NOMO-1 treated with dmso at 0.1 percent for 144 hours (cell line): ENCODE data around the gene PITPNB.

ENCODE experiments used
- DNase-seq: peaks from one replicate; lab custom pipeline; 2025; ENCODE audit not compliant: unreplicated experiment; lab: John Stamatoyannopoulos, UW

Gene PITPNB

DNA sequence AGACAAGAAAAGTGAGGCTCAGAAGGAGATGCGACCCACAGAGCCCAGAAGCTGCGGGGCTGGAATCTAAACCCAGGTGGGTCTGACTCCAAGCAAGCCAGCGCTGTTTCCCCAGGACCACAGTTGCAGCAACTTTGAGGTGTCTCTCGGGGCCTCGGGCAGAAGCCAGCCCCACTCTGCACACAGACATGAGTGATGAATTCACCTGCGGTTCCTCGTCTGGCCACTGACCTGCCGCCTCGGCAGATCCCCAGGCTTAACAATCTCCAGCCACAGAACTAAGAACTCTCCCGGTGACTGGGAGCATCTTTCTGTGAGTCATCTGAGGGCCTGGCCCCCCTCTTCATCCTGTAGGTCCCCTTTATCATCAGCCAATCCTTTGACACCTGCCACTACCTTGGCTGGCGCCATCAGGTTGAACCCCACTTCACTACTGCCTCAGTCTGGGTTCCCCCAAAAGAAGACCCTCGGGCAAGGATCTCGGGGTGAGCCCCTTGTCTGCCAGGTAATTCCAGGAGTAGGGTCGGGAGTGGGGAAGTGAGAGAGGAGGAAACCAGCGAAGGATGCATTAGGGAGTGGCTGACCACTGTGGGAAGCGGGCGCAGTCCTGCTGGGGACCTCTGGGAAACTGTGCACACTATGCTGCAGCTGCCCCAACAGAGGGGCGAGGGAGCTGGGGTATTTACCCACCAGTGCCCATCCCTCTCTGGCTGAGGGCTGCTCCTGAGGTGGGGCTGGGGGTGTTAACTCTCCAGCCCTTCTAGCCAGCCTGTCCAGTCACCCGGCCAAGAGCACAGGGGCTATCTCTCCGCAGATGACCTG is 84.5 kb downstream of the PITPNB start:
- no peak for DNase-seq

DNA sequence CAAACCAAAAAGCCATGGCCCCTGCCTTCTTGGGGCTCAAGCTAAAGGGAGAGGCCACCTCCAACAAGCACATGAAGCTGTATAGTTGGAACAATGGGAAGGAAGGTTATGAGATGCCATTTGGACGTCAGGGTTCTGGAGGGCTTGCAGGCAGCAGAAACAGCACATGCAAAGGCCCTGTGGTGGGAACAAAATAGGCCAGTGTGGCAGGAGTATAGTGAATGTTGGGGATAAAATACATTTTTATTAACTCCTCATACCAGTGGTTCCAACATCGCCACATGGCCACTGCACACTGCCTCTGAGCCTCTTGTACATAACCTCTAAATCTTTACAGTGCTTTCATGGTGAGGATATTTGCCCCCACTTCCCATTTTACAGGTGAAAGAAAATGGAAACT is 85.3 kb downstream of the PITPNB start:
- no peak for DNase-seq

GRCh38 chr22:27832606-27833005 is 86.5 kb downstream of the PITPNB start:
- no peak for DNase-seq

- DNase-seq: no peak
These were observed 89.4 kb downstream of the PITPNB start for GRCh38 chr22:27829620-27830019.

GRCh38 chr22:27827604-27828587 is 91.2 kb downstream of the PITPNB start:
- DNase-seq: no peak

- no peak for DNase-seq
These were observed 93.9 kb downstream of the PITPNB start for GRCh38 chr22:27825174-27825573.

GRCh38 chr22:27823221-27823620 is 95.8 kb downstream of the PITPNB start:
- DNase-seq: no peak

DNA sequence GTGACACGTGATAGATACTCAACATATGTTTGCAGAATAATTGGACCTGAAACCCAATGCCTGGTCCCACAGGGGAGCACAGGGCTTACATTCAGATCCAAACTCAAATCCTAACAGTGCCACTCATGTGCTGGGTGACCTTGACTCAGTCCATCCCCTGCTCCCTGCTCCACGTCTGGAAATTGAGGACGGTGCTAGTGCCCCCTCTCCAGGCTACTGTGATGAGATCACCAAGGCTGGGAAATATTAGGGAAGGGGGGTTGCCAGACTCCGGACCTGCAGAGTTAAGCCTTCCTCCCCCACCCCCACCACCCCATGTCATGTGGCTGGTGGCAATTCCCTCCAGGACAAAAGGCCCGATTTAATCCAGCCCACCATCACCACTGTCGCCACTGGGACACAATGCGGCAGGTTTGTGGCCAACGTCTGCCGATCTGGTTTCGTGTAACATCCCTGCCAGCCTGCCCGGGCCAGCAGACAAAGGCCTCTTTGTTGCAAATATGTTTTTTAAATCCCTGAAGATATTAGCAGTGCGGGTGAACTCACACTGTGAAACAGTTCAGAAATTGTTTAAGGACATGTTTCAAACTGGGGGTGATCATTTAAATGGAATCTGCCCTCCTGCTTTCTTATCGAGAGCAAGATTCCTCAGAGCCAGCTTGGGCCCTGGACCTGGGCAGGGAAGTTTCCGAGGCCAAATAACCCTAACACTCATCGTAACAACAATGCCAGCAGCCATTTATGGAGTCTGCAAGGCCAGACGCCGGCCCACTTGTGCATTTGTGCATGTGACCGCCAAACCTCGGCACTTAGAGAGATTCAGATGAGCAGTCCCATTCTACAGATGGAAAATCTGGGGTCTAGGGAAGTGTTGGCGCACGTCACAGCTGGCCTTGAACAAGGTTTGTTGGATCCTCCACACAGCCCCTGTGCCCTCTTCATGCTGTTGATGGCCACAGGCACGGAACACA is 97.9 kb downstream of the PITPNB start:
- no peak for DNase-seq

DNA sequence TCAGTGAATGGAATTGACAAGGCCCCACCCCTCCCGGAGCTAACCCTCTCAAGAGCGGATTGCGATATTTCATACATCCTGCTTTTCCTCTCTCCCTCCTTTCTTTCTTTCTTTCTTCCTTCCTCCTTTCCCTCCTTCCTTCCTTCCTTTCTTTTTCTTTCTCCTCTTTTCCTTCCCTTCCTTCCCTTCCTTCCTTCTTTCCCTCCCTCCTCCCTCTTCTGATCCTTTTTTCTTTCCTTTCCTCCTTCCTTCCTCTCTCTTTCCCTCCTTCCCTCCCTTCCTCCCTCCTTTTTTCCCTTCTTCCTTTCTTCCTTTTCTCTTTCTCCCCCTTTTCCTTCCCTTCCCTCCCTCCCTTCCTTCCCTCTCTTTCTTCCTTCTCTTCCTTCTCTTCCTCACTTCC is 102.5 kb downstream of the PITPNB start:
- no peak for DNase-seq

GRCh38 chr22:27815826-27816530 is 103.1 kb downstream of the PITPNB start:
- DNase-seq: no peak

DNA sequence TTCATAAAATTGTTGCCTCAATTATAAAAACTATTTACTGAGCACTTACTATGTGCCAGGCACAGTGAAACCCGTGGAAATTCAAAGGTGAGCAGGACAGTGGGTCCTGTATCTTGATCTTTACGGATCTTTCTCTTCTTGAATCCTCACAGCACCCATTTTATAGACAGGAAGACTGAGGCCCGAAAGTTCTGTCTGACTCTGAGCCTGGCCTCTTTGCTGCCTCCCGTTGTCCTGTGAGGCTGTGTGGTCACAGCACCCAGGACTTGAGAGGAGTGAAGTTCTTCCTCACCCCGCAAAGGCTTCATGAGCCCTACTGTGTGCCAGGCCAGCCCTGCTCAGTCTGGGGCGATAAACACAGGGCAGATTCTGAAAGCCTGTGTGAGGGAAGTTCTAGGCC is 104.1 kb downstream of the PITPNB start:
- no peak for DNase-seq

DNA sequence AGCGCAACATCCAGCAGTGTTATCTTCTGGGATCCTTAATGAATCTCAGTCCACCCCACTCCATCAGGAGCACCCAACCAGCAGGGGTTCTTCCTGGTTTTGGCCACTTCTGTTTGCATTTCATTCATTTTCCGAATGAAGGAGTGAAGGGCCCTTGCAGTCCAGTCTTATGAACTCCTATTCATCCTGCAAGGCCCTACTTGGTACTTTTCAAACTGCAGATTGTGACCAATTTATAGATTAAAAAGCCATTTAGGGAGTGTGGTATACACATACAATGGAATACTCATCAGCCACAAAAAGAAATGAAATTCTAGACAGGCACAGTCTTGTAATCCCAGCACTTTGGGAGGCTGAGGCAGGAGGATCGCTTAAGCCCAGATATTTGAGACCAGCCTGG is 107.3 kb downstream of the PITPNB start:
- DNase-seq: no peak

DNA sequence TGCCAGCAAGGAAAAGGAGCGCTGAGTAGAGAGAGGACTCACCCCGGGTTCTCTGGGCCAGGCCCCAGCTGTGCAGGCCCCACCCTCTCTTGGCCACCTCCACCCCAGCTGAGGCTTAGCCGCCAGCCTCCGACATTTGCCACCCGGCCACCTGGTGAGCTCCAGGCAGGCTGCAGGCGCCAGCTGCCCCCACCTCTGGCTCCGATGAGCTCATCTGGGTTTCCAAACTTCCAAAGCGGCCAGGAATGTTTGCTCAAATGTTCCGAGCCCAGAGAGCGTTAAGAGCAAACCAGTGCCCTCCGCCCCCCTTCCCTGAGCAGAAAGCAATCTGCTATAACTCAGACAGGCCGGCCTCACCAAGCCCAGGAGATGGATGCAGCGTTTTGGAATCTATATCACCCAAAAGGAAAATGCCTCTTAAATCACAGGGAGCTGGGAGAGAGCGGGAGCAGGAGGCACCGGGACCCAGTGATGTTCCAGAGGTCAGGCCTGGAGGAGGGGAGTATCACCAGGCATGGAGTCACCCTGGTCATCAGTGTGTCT is 108.4 kb downstream of the PITPNB start:
- DNase-seq: no peak

DNA sequence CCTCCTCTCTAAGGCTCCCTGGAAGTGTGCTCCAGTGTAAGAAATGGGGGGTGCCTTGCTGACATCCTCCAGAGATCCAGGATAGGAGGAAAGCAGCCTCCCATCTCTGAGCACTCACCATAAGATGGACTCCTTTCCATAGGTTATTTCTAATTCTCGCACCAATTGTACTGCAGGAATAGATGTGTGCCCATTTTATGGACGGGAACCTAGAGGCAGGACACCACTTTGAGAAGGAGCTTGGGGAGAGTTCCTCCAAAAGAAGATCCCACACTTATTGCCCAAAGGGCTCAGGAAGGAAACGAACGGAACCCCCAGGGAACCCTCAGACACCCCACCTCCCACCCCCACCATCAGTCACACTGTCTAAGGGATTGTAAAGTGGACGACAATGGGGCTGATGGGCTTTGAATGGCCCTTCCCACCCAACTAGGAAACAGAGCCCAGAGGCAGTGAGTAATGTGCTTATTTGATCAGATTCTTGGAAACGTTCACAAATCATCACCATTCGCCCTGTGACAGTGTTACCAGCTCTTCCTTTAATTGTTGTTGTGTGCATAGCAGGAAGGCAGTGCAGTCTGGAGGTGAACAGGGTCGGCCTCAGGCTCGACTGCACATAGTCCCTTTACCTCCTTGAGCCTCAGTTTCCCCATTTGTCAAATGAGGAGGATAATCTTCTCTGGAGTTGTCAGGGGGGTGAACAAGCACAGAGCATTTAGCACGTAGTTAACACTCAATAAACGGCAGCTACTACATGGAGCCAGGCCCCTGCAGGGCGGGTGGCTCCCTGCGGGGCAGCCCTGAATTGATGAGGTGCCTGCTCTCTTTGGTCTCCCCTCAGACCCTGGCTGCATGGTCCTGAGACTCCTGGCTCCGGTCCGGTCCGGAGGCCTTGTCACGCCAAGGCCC is 109.1 kb downstream of the PITPNB start:
- DNase-seq: no peak

DNA sequence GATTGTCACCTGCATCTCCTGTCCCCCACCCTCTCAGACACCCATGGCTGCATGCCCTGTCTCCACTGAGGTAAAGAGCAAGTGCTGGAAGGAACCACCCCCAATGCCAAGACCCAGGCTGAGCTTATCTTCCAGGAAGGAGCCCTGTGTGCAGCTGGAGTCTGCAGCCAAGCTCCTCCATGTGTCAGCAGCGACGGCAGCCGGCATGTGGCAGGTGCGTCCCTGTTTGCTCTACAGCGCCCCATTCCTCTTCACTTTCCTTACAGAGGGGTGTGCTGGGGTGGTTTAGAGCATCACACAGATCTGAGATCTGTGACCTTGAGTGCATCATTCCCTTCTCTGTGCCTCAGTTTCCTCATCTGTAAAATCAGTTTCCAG is 109.8 kb downstream of the PITPNB start:
- no peak for DNase-seq

DNA sequence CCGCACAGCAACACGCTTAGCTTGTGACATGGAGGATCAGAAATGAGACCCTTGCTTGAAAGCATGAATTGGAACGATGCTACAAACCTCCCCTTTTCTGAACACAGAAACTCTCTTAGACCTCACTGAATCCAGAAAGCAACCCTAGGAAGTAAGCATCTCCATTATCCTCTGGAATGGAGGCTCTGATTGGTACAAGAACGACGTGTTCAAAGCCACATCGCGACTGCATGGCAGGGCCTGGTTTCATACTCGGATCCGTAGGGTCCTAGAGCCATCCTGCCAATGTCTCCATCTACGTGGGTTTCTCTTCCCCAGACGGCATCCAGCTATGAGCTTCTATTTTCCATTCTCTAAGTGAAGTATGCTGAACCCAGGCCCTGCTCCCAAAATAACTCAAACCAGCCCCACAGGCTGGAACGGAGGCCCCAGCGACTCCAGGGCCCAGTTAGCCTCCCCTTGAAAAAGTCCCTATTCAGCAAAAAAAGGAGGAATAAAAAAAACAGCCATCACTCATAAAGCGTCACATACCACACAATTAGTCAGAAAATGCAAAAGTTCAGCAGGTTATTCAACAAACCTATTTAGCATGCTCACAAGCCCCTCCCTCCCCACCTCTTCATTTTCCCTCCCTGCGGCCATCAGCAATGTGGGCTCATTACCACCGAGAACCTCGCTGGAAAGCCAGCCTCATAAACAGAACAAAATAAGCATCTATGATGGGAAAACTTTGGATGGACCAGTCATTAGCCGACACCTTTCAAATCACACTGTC is 110.4 kb downstream of the PITPNB start:
- no peak for DNase-seq

DNA sequence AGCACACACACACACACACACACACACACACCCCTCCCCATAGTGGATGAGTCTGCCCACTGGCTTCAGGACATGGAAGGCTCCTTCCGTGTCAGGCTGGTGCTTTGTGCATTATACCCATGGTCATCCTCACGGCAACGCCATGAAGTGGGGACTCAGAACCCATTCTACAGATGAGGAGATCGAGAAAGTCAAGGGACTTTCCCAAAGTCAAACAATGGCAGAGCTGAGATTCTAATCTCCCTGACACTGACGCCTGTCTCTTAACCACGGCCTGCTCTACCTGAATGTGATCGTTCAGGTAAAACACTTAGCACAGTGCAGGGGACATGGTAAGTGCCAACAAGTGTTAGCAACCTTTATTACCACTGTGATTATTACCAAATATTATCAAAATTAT is 113.2 kb downstream of the PITPNB start:
- DNase-seq: no peak
